A549 treated with AZD9567 at 1 μM for 4 hours (cell line): ENCODE results near the gene C12orf75. TPM values are rescaled to one million over a fixed set of nuclear protein-coding genes. Genes with fewer than 3 reads are reported as not detected.

Source experiments
- total RNA-seq: library from RNA; stranded (reverse); fragments of 200-300 nt; extraction: Qiagen RNA extraction; gene quantifications from 5 replicates; pipeline ENCODE4 v1.2.3, GENCODE V29; 2022; ENCODE audit not compliant: insufficient read depth

C12orf75 gene
- 117 to 143 TPM (median 124 TPM) in 5 replicates for total RNA-seq

DNA sequence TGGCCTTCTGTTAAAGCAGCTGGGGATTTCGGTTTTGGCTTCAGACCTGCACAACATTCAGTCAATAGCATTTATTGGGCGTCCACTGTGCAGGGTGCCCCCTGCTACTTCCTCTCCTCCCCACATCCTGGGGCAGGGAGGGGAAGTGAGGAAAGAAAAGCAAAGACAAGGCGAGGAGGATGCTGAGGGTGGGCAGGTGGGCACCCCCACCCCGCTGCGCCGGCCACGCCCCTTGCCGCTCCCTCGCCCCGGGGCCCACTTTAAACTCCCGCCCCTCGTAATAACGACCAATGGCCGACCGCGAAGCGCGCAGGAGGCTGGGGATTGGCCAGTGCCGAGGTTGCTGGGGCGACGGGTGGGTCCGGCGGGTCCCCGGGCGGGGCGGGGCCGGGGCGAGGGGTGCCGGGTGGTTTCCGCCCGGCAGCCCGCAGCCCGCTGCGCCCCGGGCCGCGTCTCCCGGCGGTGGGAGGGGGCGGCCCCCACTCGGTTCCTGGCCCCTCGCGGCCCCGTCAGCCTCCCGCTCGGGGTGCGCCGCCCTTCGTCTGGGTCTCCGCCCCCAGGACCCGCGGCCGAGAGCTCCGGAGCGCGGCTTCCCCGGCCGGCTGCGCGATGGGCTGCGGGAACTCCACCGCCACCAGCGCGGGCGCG, at the start of gene C12orf75:
Gene C12orf75 (plus strand): TSS at position 409 of the 648 bp plus-strand sequence. CDS start 201 bp downstream, at position 610.

Other genes starting within 250 kb of the C12orf75 start
- 2.9 to 4.1 TPM (median 3.7 TPM) in 5 replicates for gene ALDH1L2, start 246.2 kb upstream of the C12orf75 start, total RNA-seq
- gene WASHC4, start 223.0 kb upstream of the C12orf75 start, total RNA-seq: 19.8 to 31.9 TPM (median 27.3 TPM) in 5 replicates
- 17.2 to 49.5 TPM (median 22.3 TPM) in 5 replicates for gene APPL2, start 94.5 kb upstream of the C12orf75 start, total RNA-seq